Retina (tissue), 1 donor: ENCODE results near the gene C2CD3.

Source experiments
- DNase-seq: peaks from one replicate; pipeline ENCODE4 v3.0.0-alpha.2; 2016

Gene C2CD3

GRCh38 chr11:74170694-74171629 lies at the start of gene C2CD3, which contains the start of gene PPME1:
Gene C2CD3 (minus strand): TSS chr11:74171002. CDS start chr11:74170792, 210 bp downstream.
Gene PPME1 (plus strand): TSS chr11:74171289. CDS start chr11:74171422, 133 bp downstream.
- peak; percentile 97 for DNase-seq

GRCh38 chr11:74220376-74220775 lies 49.6 kb upstream of the C2CD3 start:
- DNase-seq, result no peak

GRCh38 chr11:74212533-74212932 lies 41.7 kb upstream of the C2CD3 start:
- DNase-seq, result no peak

GRCh38 chr11:74208507-74208906 lies 37.7 kb upstream of the C2CD3 start:
- DNase-seq, result no peak

- no peak for DNase-seq
Observed at GRCh38 chr11:74206746-74207145, 35.9 kb upstream of the C2CD3 start.

GRCh38 chr11:74205181-74205580 lies 34.4 kb upstream of the C2CD3 start:
- DNase-seq, result no peak

- no peak for DNase-seq
Observed at GRCh38 chr11:74204701-74205100, 33.9 kb upstream of the C2CD3 start.

- DNase-seq, result no peak
Observed at GRCh38 chr11:74203966-74204365, 33.2 kb upstream of the C2CD3 start.

GRCh38 chr11:74196781-74197486 lies 26.1 kb upstream of the C2CD3 start:
- DNase-seq, result no peak

- DNase-seq, result no peak
Observed at GRCh38 chr11:74195828-74196227, 25.0 kb upstream of the C2CD3 start.

GRCh38 chr11:74185695-74186094 lies 14.9 kb upstream of the C2CD3 start:
- DNase-seq, result no peak

- no peak for DNase-seq
Observed at GRCh38 chr11:74185285-74185684, 14.5 kb upstream of the C2CD3 start.

- no peak for DNase-seq
Observed at GRCh38 chr11:74182635-74183034, 11.8 kb upstream of the C2CD3 start.

- no peak for DNase-seq
Observed at GRCh38 chr11:74179234-74180052, 8.6 kb upstream of the C2CD3 start.

GRCh38 chr11:74175920-74176319 lies 5.1 kb upstream of the C2CD3 start:
- no peak for DNase-seq

- no peak for DNase-seq
Observed at GRCh38 chr11:74171997-74172396, 1.2 kb upstream of the C2CD3 start.

GRCh38 chr11:74171630-74171968 lies 797 bp upstream of the C2CD3 start:
- no peak for DNase-seq

GRCh38 chr11:74169738-74170458 lies 904 bp downstream of the C2CD3 start:
- peak; percentile 10 for DNase-seq

- DNase-seq, result no peak
Observed at GRCh38 chr11:74168838-74169237, 2.0 kb downstream of the C2CD3 start.

- no peak for DNase-seq
Observed at GRCh38 chr11:74162681-74163467, 7.9 kb downstream of the C2CD3 start.

- no peak for DNase-seq
Observed at GRCh38 chr11:74159642-74160041, 11.2 kb downstream of the C2CD3 start.

GRCh38 chr11:74157169-74157568 lies 13.6 kb downstream of the C2CD3 start:
- no peak for DNase-seq
